ENCODE results near the gene VCAN.

DNA sequence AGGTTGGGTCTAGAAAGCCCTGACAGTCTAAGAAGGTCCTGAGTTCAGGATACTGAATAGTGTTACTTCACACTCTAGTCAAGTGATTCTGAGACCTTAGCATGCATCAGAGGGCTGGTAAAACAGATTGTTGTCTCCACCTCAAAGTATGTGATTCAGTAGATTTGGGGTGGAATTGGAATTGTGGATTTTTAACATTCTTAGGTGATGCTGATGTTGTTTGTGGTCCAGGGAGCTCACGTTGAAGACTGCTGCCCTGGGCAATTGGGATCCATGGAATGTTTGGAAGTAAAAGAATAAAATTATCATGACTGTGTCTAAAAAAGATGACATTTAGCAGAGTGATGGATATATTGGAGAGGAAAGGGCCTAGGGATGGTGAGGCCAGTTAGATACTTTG, 75.6 kb downstream of the VCAN start:
- TF ChIP-seq CTCF (IDR thresholded peaks at IDR 0.05; ENCODE audit: low read depth, low read length, poor library complexity, severe bottlenecking) (no peak), EZH2phosphoT487 (IDR thresholded peaks at IDR 0.05; ENCODE audit: borderline replicate concordance, low read length) (no peak)
